NCI-H2107 treated with DMSO at 0.1 percent for 48 hours (cell line): ENCODE measurements around the gene TBC1D9B.

Experiments used
- DNase-seq: peaks from one replicate; lab custom pipeline; 2025; ENCODE audit not compliant: unreplicated experiment; lab: John Stamatoyannopoulos, UW

The TBC1D9B gene

GRCh38 chr5:179822059-179822432, 85.7 kb downstream of the TBC1D9B start:
- no peak for DNase-seq

- DNase-seq = no peak
Observed at GRCh38 chr5:179821298-179822058, 86.2 kb downstream of the TBC1D9B start.

DNA sequence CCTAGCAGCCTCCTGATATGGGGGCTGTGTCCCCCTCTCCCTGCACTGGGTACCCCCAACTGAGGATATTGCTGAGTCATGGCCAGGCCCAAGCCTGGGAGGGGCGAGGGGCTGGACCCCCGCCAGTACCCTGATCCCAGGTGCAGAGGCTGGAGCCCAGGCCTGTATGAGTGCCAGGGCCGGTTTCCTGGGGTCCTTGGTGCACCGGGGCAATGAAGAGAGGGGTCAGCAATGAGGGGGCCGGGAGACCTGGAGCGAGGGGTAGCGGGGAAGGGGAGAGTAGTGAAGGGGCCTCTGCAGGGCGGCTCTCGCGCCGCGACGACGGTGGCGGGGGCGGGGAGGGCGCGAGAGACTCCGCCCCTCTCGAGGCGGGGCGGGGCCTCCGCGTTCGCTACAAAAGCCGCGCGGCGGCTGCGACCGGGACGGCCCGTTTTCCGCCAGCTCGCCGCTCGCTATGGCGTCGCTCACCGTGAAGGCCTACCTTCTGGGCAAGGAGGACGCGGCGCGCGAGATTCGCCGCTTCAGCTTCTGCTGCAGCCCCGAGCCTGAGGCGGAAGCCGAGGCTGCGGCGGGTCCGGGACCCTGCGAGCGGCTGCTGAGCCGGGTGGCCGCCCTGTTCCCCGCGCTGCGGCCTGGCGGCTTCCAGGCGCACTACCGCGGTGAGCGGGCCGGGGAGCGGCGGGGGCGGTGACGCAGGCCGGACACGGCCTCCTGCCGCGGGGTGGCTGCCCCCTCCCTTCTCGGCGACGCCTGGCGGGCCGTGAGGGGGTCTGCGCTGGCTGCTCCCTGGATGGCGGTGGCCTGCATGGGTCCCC, 87.0 kb downstream of the TBC1D9B start, which contains the start of gene SQSTM1:
Gene SQSTM1 (plus strand): TSS at position 423 of the 815 bp plus-strand sequence. CDS start 32 bp downstream, at position 455.
- no peak for DNase-seq

DNA sequence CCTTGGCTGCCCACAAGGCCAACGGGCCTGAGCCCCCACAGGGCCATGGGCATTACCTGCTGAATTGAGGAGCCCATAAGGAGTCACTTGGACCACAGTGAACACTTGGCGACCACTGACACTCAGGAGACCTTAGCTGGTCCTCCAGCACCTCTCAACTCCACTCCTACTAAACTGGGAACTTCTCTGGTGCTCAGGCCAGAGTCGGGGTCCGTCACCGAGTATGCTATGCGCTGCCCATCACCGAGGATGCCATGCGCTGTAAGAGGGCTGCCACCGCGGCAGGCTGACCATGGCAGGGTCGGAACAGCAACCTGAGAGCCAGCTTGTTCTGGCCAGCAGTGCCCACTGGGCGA, 87.6 kb downstream of the TBC1D9B start:
- DNase-seq = no peak

DNA sequence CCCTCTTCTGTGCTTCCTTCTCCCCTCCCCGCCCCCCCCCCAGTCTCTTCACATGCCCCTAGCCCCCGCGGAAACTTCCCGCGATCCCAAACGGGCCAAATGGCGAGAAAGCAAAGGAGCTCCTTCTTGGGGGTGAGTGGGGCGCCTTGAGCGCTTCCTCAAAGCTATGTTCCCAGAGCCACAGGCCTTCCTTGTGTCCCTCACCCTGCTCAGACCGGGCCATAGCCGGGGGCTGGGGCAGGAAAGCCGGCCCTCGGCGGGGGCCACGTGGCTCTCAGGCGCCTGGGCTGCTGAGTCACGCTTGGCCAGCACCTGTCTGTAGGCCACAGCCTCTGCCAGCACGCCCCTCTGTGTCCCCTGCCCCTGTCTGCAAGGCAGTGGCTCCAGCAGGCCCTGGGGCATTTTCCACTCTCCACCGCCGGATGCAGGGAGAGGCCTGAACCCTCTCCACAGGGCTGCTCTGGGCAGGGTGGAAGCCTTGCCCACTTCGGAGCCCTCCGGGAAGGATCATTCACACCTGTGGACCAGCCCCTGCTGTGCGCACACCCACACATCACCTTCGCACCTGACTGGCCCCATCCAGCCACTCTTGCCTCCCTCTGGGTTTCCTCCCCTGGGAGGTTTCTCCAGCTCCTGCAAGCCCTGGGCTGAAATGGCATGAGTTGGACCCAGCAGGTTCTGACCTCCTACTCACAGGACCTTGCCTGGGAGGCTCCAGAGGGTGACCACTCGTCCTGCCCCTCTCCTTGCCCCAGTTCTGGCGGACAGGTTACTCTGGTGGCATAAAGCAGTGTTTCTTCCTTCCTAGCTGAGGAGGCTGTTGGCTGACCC, 88.2 kb downstream of the TBC1D9B start:
- DNase-seq = no peak

GRCh38 chr5:179818746-179819295, 88.9 kb downstream of the TBC1D9B start:
- no peak for DNase-seq

GRCh38 chr5:179817890-179818745, 89.6 kb downstream of the TBC1D9B start:
- no peak for DNase-seq

- DNase-seq = no peak
Observed at GRCh38 chr5:179817470-179817840, 90.2 kb downstream of the TBC1D9B start.

DNA sequence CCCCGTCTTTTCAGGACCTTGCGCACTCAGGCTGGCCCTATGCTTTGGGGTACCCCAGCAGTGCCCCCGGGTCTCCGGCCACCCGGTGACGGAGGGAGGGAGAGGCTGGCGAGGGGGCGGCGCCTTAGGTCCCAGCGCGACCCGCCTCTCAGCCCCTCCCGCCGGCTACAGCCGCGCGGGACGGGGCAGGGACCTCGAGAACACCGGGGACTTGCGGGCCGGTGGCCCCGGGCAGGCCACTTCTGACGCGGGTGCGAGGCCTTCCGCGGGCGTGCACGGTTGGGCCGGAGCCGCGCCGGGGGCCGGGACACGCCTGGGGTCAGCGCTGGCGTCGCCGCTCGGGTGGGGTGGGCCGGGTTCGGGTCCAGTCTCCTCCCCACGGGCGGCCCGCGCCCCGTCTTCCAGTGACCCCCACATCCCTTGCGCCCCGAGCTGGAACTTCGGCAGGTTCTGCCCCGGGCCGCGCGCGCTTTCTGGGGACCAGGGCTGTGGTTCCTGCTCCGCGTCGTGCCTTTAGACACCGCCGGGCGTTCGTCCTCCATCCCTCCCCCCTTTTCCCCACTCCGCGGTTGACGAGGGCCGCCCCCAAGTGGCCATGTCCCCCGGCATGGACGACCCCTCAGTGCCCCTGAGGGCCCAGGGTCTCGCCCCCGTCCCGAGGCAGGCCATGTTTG, 90.8 kb downstream of the TBC1D9B start:
- DNase-seq = no peak

- no peak for DNase-seq
Observed at GRCh38 chr5:179816401-179816795, 91.3 kb downstream of the TBC1D9B start.

DNA sequence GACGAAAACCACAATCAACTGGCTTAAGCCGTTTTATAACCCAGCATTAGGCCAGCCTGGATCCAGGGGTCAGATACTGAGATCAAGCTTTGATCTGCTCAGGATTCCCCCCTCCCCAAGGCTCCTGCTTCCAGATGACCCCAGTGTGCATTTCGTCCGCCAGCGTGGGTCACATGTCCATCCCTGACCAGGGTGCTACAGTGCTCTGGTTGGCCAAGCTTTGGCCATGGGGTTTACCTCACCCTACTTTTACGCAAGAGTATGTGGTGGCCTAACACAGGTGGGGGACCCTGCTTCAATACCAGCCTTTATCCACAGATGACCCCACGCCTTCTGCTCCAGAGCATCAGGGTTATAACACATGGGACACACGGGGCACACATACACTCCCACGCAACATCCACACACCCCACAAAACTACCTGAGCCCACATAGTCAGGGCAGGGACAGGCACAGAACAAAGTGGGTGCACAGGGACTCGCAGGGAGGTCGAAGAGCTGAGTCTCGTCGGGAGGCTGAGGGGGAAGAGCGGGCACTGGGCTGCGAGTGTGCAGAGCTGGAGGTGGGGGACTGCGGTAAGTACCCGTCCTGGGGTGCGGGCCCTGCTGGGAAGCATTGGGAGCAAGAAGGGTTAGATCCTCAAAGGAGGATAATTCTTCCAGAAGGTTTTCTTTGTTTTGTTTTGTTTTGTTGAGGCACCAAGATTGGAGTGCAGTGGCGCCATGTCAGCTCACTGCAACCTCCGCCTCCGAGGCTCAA, 92.0 kb downstream of the TBC1D9B start:
- no peak for DNase-seq

DNA sequence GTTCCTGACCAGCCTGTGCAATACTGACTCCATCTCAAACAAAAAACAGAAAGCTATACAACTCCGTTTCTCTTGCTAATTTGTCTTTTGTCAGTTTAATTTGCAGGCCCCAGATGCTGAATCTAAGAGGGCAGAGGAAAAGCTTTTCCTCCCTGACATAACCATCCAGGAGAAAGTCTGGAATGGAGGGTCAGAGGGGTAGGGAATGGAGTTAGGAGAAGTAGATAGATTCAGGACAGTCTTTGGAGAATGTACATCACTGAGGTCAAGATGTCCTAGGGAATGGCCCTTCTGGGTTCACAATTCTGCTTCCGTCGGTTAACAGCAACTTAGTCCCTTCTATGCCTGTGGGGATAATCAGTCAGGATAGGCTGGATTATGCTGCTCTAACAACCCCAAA, 93.6 kb downstream of the TBC1D9B start:
- no peak for DNase-seq

GRCh38 chr5:179812997-179813607, 94.6 kb downstream of the TBC1D9B start:
- no peak for DNase-seq

GRCh38 chr5:179812135-179812825, 95.4 kb downstream of the TBC1D9B start:
- DNase-seq = no peak
